Mucosa of descending colon (tissue), 3 donors: ENCODE measurements around the gene IL12B. TPM values are rescaled to one million over a fixed set of nuclear protein-coding genes. Genes with fewer than 3 reads are reported as not detected.
"Not testable (repeated sequence)": the region's sequence is repeated elsewhere in the genome, so short reads cannot be mapped to it uniquely, and the experiment has no call there.

ENCODE experiments used
- ATAC-seq: fragments of 200-7000 bp; cut with Tn5 transposase; one replicate; pipeline ENCODE4 v1.9.1; 2020; ENCODE audit warnings: mild to moderate bottlenecking, moderate library complexity
- DNase-seq, 3 donors: peaks; one replicate each; pipeline ENCODE4 v3.0.0-alpha.2; 2020
- H3K36me3 ChIP-seq: fragments of 200-600 bp; one replicate; pipeline ENCODE4 v1.8.0; 2021; ENCODE audit warnings: low read depth, mild to moderate bottlenecking
- H3K4me1 ChIP-seq: fragments of 200-600 bp; one replicate; pipeline ENCODE4 v1.8.0; 2021; ENCODE audit warnings: low read depth, mild to moderate bottlenecking
- H3K4me3 ChIP-seq: fragments of 200-600 bp; one replicate; pipeline ENCODE4 v1.8.0; 2021; ENCODE audit warnings: mild to moderate bottlenecking
- H3K9me3 ChIP-seq: fragments of 200-600 bp; one replicate; pipeline ENCODE4 v1.8.0; 2021; ENCODE audit warnings: mild to moderate bottlenecking
- intact Hi-C, 2 donors: fragments of 100-400 bp; cut with DNase I in 1 of 2; cut with micrococcal nuclease in 1 of 2; formaldehyde crosslinking; loops; one replicate each; pipeline versions ENCODE4 v1.11.0 to v1.11.1; 2022; cut with DNase I, micrococcal nuclease
- long read RNA-seq, 2 donors: library from polyadenylated mRNA; unstranded; transcript quantifications; one replicate each; pipeline ENCODE4 v2.0.0, GENCODE V29; 2019 to 2021
- total RNA-seq, 3 donors: library from RNA; stranded (reverse); fragmentation: NEBNext Ultra II Directional in 2 of 3; extraction: Animal tissue kit (Norgen Biotek cat#: 25700) in 2 of 3; gene quantifications; one replicate each; pipeline versions ENCODE4 v1.2.1 to v1.2.4, GENCODE V29; 2021 to 2023
- TF ChIP-seq, protein P1 (sequence below): fragments of 200-600 bp; IDR thresholded peaks from one replicate; pipeline ENCODE4 v1.8.0; 2022; ENCODE audit warnings: antibody characterized with exemption, mild to moderate bottlenecking
- donor health status: DM: no; HTN: no; CAD: no; lungs with moderate emphysema.
- donor health status: DM: no; HTN: no; CAD: no.
- donor health status: DM: no; HTN: yes; CAD: no.

IL12B gene
- total RNA-seq: not detected
- long read RNA-seq, donor 1: 0 reads
- long read RNA-seq, donor 2: 0 reads

DNA sequence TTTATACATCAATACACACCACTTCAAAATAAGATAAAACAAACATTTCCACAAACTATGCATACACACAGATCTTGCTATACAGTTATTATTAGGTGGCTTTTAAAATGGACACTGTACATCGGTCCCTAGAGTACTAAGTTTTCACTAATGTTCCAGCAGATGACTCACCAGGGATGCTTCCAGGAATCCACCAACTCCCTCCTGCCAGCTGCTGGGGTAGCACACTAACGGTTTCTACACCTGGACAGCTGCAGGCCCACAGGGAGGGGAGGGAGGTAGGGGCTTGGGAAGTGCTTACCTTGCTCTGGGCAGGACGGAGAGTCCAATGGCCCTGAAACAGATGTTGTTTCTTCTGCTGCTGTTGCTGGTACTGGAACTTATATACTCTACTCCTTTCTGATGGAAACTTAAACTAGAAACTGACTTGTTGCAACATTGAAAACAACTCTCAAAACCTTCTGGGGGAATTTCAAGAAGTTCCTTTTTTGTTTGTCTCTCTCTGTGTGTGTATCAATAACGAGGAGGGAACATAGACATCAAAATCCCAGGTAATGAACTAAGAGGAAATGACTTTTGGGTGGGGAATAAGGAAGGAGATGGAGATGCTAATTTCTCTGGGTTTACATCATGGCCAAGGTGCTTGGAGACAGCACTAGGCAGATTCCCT is at the start of gene IL12B:
Gene IL12B (minus strand): TSS at position 357 of the 670 bp plus-strand sequence. CDS start 3,705 bp downstream, outside the sequence.
- intact Hi-C loops: no loop called here
- H3K4me3 ChIP-seq: no peak within 1 kb of the TSS
- no peak for ATAC-seq

GRCh38 chr5:159377653-159378052 is 47.4 kb upstream of the IL12B start:
- Histone ChIP-seq H3K4me1 (no peaks in the 10 kb centered on the region), H3K9me3 (peaks cover 18% of the 10 kb centered on the region), H3K36me3 (no peaks in the 10 kb centered on the region), H3K4me3 (no peak overlapping the region)
- ATAC-seq (no peak), DNase-seq (no peak)
- intact Hi-C loops: no loop called here
- TF ChIP-seq, protein P1, sequence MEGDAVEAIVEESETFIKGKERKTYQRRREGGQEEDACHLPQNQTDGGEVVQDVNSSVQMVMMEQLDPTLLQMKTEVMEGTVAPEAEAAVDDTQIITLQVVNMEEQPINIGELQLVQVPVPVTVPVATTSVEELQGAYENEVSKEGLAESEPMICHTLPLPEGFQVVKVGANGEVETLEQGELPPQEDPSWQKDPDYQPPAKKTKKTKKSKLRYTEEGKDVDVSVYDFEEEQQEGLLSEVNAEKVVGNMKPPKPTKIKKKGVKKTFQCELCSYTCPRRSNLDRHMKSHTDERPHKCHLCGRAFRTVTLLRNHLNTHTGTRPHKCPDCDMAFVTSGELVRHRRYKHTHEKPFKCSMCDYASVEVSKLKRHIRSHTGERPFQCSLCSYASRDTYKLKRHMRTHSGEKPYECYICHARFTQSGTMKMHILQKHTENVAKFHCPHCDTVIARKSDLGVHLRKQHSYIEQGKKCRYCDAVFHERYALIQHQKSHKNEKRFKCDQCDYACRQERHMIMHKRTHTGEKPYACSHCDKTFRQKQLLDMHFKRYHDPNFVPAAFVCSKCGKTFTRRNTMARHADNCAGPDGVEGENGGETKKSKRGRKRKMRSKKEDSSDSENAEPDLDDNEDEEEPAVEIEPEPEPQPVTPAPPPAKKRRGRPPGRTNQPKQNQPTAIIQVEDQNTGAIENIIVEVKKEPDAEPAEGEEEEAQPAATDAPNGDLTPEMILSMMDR: no peak

More for the DNA sequence above, at the start of gene IL12B:
- TF ChIP-seq, protein P1: no peak
- DNase-seq: no peak
- H3K4me1 ChIP-seq: peaks cover 4% of the 10 kb centered on the region
- H3K36me3 ChIP-seq: no peaks in the 10 kb centered on the region
- no peaks in the 10 kb centered on the region for H3K9me3 ChIP-seq

DNA sequence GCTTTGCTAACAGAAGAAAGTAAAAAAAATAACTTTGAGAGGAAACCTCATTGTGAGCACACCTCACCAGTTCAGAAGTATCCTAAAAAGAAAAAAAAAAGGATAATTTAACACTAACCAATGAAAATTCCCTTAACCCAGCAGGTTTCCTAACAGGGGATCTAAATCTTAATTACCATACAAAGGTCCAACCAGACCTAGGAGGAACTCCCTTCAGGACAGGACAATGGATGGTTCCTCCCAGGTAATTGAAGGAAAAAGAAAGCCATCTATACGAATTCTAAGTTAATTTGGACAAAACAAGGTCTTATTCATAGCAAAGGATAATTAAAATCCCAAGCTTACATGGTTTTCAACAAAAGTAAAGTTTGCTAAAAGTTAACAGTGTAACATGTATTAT is 37.6 kb upstream of the IL12B start:
- DNase-seq, H3K4me1 ChIP-seq, intact Hi-C loops, ATAC-seq, H3K4me3 ChIP-seq, H3K9me3 ChIP-seq, H3K36me3 ChIP-seq: not testable (repeated sequence)

- intact Hi-C loops, H3K4me3 ChIP-seq, H3K9me3 ChIP-seq, DNase-seq, H3K4me1 ChIP-seq, H3K36me3 ChIP-seq, ATAC-seq: not testable (repeated sequence)
Measured at GRCh38 chr5:159366776-159367175, 36.5 kb upstream of the IL12B start.

GRCh38 chr5:159362220-159362619 is 31.9 kb upstream of the IL12B start:
- Histone ChIP-seq H3K9me3 (no peaks in the 10 kb centered on the region), H3K4me3 (no peak overlapping the region), H3K4me1 (no peaks in the 10 kb centered on the region), H3K36me3 (no peaks in the 10 kb centered on the region)
- intact Hi-C loops: no loop called here
- DNase-seq: peak in 1 of 3 donors; percentile 6
- ATAC-seq: peak; percentile 34
- TF ChIP-seq, protein P1: no peak

GRCh38 chr5:159359871-159360270 is 29.6 kb upstream of the IL12B start:
- H3K9me3 ChIP-seq, ATAC-seq, intact Hi-C loops, H3K4me3 ChIP-seq, DNase-seq, H3K4me1 ChIP-seq, H3K36me3 ChIP-seq: not testable (repeated sequence)

DNA sequence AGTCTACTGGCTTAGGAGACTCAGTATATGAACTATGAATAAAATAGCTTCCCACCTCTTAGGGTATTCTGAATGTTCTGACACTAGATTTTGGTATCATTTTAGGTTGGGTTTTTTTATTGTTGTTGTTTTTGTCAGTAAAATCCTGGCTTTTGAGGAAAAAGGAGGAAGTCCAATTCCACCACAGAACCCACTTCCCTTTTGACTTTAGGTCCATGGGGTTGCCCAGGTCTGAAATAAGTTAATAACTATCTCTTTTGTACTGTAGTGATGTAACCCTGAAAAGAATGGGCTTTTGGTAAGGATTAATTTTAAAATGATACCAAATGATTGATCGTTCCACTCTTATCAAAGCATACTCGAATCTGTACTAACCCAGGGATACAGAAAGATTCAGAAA is 29.1 kb upstream of the IL12B start:
- Histone ChIP-seq H3K9me3 (no peaks in the 10 kb centered on the region), H3K4me1 (no peaks in the 10 kb centered on the region), H3K4me3 (no peak overlapping the region), H3K36me3 (no peaks in the 10 kb centered on the region)
- intact Hi-C loops: no loop called here
- peak in 1 of 3 donors; percentile 22 for DNase-seq
- TF ChIP-seq, protein P1: no peak
- ATAC-seq: no peak
